Stimulated activated naive CD4-positive, alpha-beta T cell treated with Interleukin-2 at 50 U/mL for 16 hours (primary cell): ENCODE data around the gene GMPPA.

ENCODE experiments used
- DNase-seq: peaks from one replicate; lab custom pipeline; 2025; lab: John Stamatoyannopoulos, UW

Gene GMPPA

GRCh38 chr2:219468410-219469185 is 30.1 kb upstream of the GMPPA start:
- no peak for DNase-seq

- no peak for DNase-seq
These were observed 29.4 kb upstream of the GMPPA start for GRCh38 chr2:219469186-219469724.

GRCh38 chr2:219470429-219470828 is 28.3 kb upstream of the GMPPA start:
- no peak for DNase-seq

GRCh38 chr2:219471476-219472371 is 27.0 kb upstream of the GMPPA start:
- DNase-seq, result no peak

- DNase-seq, result no peak
These were observed 26.0 kb upstream of the GMPPA start for GRCh38 chr2:219472629-219473187.

- DNase-seq, result no peak
These were observed 25.2 kb upstream of the GMPPA start for GRCh38 chr2:219473511-219473910.

- no peak for DNase-seq
These were observed 24.2 kb upstream of the GMPPA start for GRCh38 chr2:219474285-219475060.

GRCh38 chr2:219475278-219475677 is 23.4 kb upstream of the GMPPA start:
- DNase-seq, result no peak

GRCh38 chr2:219475697-219476651 is 22.7 kb upstream of the GMPPA start:
- DNase-seq, result peak; percentile 32

GRCh38 chr2:219476652-219477151 is 22.0 kb upstream of the GMPPA start:
- DNase-seq, result no peak

GRCh38 chr2:219477179-219477578 is 21.5 kb upstream of the GMPPA start:
- DNase-seq, result no peak

- no peak for DNase-seq
These were observed 20.9 kb upstream of the GMPPA start for GRCh38 chr2:219477815-219478214.

GRCh38 chr2:219478916-219479315 is 19.8 kb upstream of the GMPPA start:
- no peak for DNase-seq

- no peak for DNase-seq
These were observed 18.7 kb upstream of the GMPPA start for GRCh38 chr2:219480004-219480403.

GRCh38 chr2:219482674-219483405 is 15.9 kb upstream of the GMPPA start:
- DNase-seq, result no peak

- DNase-seq, result no peak
These were observed 15.0 kb upstream of the GMPPA start for GRCh38 chr2:219483451-219484342.

- DNase-seq, result no peak
These were observed 14.1 kb upstream of the GMPPA start for GRCh38 chr2:219484343-219485200.

GRCh38 chr2:219485201-219485580 is 13.5 kb upstream of the GMPPA start:
- DNase-seq, result no peak
